PC-3 (cell line): ENCODE data around the gene PTPN14. TPM values are rescaled to one million over a fixed set of nuclear protein-coding genes. Genes with fewer than 3 reads are reported as not detected.

ENCODE experiments used
- ATAC-seq: fragments of 200-7000 bp; cut with Tn5 transposase; 2 replicates; pipeline ENCODE4 v1.9.1; 2020; ENCODE audit warnings: mild to moderate bottlenecking, moderate library complexity
- BruUV-seq: library from RNA; stranded (reverse); fragments of 400-500 nt; replicated peaks from 2 replicates; lab custom pipeline; 2021; lab: Mats Ljungman, UMichigan
- CTCF ChIA-PET: fragments of 300-600 bp; sonication (Branson Sonifier 250); formaldehyde crosslinking; loops from one replicate; lab custom pipeline; 2022; ENCODE audit warnings: antibody characterized with exemption; lab: Charles Lee
- POLR2A ChIA-PET: fragments of 300-600 bp; sonication (Branson Sonifier 250); formaldehyde crosslinking; loops from one replicate; lab custom pipeline; 2022; ENCODE audit warnings: antibody characterized with exemption; ENCODE audit not compliant: unreplicated experiment; lab: Charles Lee
- DNase-seq: peaks from one replicate; pipeline ENCODE4 v3.0.0-alpha.2; 2015
- H2AFZ ChIP-seq: fragments of 300-600 bp; sonication (generic); 2 replicates; pipeline ENCODE4 v1.6.0; 2016; ENCODE audit warnings: antibody characterized with exemption, low read length
- H3F3A ChIP-seq: fragments of 300-600 bp; sonication (generic); one replicate; pipeline ENCODE4 v1.6.0; 2017; ENCODE audit warnings: antibody characterized with exemption, low read length, control low read depth, mild to moderate bottlenecking; ENCODE audit not compliant: unreplicated experiment
- H3K27ac ChIP-seq: fragments of 300-600 bp; sonication (generic); 2 replicates; pipeline ENCODE4 v1.5.1; 2016; ENCODE audit warnings: mild to moderate bottlenecking, low read length
- H3K27me3 ChIP-seq: fragments of 300-600 bp; sonication (generic); 2 replicates; pipeline ENCODE4 v1.6.1; 2016; ENCODE audit warnings: low read length, mixed read lengths
- H3K36me3 ChIP-seq: fragments of 300-600 bp; sonication (generic); 2 replicates; pipeline ENCODE4 v1.6.1; 2016; ENCODE audit warnings: low read depth, mixed run types, low read length, mixed read lengths
- H3K4me1 ChIP-seq: fragments of 300-600 bp; sonication (generic); 2 replicates; pipeline ENCODE4 v1.5.1; 2016; ENCODE audit warnings: low read length; ENCODE audit not compliant: insufficient read depth
- H3K4me2 ChIP-seq: fragments of 300-600 bp; sonication (generic); 2 replicates; pipeline ENCODE4 v1.6.0; 2016; ENCODE audit warnings: low read length
- H3K4me3 ChIP-seq: fragments of 300-600 bp; sonication (generic); 2 replicates; pipeline ENCODE4 v1.5.1; 2016; ENCODE audit warnings: mild to moderate bottlenecking, low read length, mixed read lengths
- H3K79me2 ChIP-seq: fragments of 300-600 bp; sonication (generic); 2 replicates; pipeline ENCODE4 v1.6.1; 2017; ENCODE audit warnings: low read length, mixed read lengths
- H3K9ac ChIP-seq: fragments of 300-600 bp; sonication (generic); 2 replicates; pipeline ENCODE4 v1.6.0; 2016; ENCODE audit warnings: mild to moderate bottlenecking, low read length
- H3K9me2 ChIP-seq: fragments of 300-600 bp; sonication (generic); replicated peaks from 2 replicates; pipeline ENCODE4 v1.6.1; 2016; ENCODE audit warnings: mixed run types, low read length, mixed read lengths
- H3K9me3 ChIP-seq: fragments of 300-600 bp; sonication (generic); 2 replicates; pipeline ENCODE4 v1.6.1; 2016; ENCODE audit warnings: low read length, mixed read lengths
- H4K20me1 ChIP-seq: fragments of 300-600 bp; sonication (generic); 2 replicates; pipeline ENCODE4 v1.6.1; 2016; ENCODE audit warnings: low read length, mixed read lengths
- CTCF ChIP-seq: fragments of 300-600 bp; sonication (generic); conservative IDR thresholded peaks from 2 replicates; pipeline ENCODE4 v1.5.1; 2017; ENCODE audit warnings: antibody characterized with exemption, low read depth, mild to moderate bottlenecking, low read length
- EZH2 ChIP-seq: fragments of 300-600 bp; sonication (generic); IDR thresholded peaks from one replicate; pipeline ENCODE4 v1.6.1; 2017; ENCODE audit warnings: antibody characterized with exemption, mild to moderate bottlenecking, low read length; ENCODE audit not compliant: unreplicated experiment
- EZH2phosphoT487 ChIP-seq: fragments of 300-600 bp; sonication (generic); IDR thresholded peaks from 2 replicates; pipeline ENCODE4 v1.6.1; 2018; ENCODE audit warnings: mild to moderate bottlenecking, antibody characterized with exemption, low read length, borderline replicate concordance
- intact Hi-C: fragments of 100-400 bp; cut with micrococcal nuclease; formaldehyde crosslinking; loops from 2 replicates; pipeline ENCODE4 v1.9.0; 2023
- total RNA-seq: library from RNA; depleted of rRNA; stranded (reverse); fragments of >200 nt; gene quantifications from 2 replicates; pipeline ENCODE4 v1.2.3, GENCODE V29; 2014

PTPN14 gene
- total RNA-seq, 1 experiment from 2014 or later: 12.6 TPM

- POLR2A ChIA-PET: no interaction called here
- H3K4me3 ChIP-seq: no peak overlapping the region
- ATAC-seq (no peak), DNase-seq (no peak)
- H3K36me3 ChIP-seq: peaks cover 23% of the 10 kb centered on the region; the same call in 1 of the 2 replicates
- no peaks in the 10 kb centered on the region for H3K9me2 ChIP-seq
- H3K9ac ChIP-seq: no peak overlapping the region
- CTCF ChIA-PET: no interaction called here
- no peaks in the 10 kb centered on the region for H3F3A ChIP-seq
- BruUV-seq: no TSS peak
- H3K27ac ChIP-seq: no peak overlapping the region
- no peaks in the 10 kb centered on the region for H3K27me3 ChIP-seq
- intact Hi-C loops: no loop called here
- peaks cover 8% of the 10 kb centered on the region for H3K4me1 ChIP-seq
- no peak overlapping the region for H3K4me2 ChIP-seq
- no peak for TF ChIP-seq EZH2
- no peak for TF ChIP-seq EZH2phosphoT487
- no peak for TF ChIP-seq CTCF
- H3K79me2 ChIP-seq: no peaks in the 10 kb centered on the region
- no peaks in the 10 kb centered on the region for H3K9me3 ChIP-seq
- H2AFZ ChIP-seq: no peak overlapping the region
- H4K20me1 ChIP-seq: no peaks in the 10 kb centered on the region
Measured at GRCh38 chr1:214318956-214319736, 232.3 kb downstream of the PTPN14 start.

GRCh38 chr1:214318356-214318755 lies 233.0 kb downstream of the PTPN14 start:
- Histone ChIP-seq H3K79me2 (no peaks in the 10 kb centered on the region), H3K27me3 (no peaks in the 10 kb centered on the region), H3F3A (no peaks in the 10 kb centered on the region), H3K4me2 (no peak overlapping the region), H4K20me1 (no peaks in the 10 kb centered on the region), H3K9me2 (no peaks in the 10 kb centered on the region), H3K36me3 (peaks cover 23% of the 10 kb centered on the region; the same call in 1 of the 2 replicates), H3K27ac (no peak overlapping the region), H2AFZ (no peak overlapping the region), H3K4me3 (no peak overlapping the region), H3K9ac (no peak overlapping the region), H3K4me1 (peaks cover 8% of the 10 kb centered on the region), H3K9me3 (no peaks in the 10 kb centered on the region)
- ATAC-seq (no peak), DNase-seq (no peak)
- no TSS peak for BruUV-seq
- no peak for TF ChIP-seq CTCF
- no peak for TF ChIP-seq EZH2phosphoT487
- no peak for TF ChIP-seq EZH2
- CTCF ChIA-PET: interaction anchor here (1.2 kb wide), 1 partner anchor 57 kb away, joined by 11 read pairs; no protein-coding TSS in a partner anchor
- POLR2A ChIA-PET: interaction anchor here (0.6 kb wide), 1 partner anchor 229 kb away, joined by 3 read pairs; no protein-coding TSS in a partner anchor
- intact Hi-C loops: no loop called here

- POLR2A ChIA-PET: interaction anchor here (0.6 kb wide), 1 partner anchor 230 kb away, joined by 3 read pairs; no protein-coding TSS in a partner anchor
- Histone ChIP-seq H3K4me2 (no peak overlapping the region), H2AFZ (no peak overlapping the region), H3K9ac (no peak overlapping the region), H3F3A (no peaks in the 10 kb centered on the region), H3K27me3 (no peaks in the 10 kb centered on the region), H3K36me3 (peaks cover 20% of the 10 kb centered on the region; the same call in 1 of the 2 replicates), H3K27ac (no peak overlapping the region), H4K20me1 (no peaks in the 10 kb centered on the region), H3K4me3 (no peak overlapping the region), H3K4me1 (peaks cover 8% of the 10 kb centered on the region), H3K9me3 (no peaks in the 10 kb centered on the region), H3K9me2 (no peaks in the 10 kb centered on the region), H3K79me2 (no peaks in the 10 kb centered on the region)
- no peak for DNase-seq
- no peak for ATAC-seq
- BruUV-seq: no TSS peak
- intact Hi-C loops: loop anchor here (2.0 kb wide), 1 partner anchor 21 kb away; no protein-coding TSS in a partner anchor
- TF ChIP-seq CTCF: peak; percentile 28; the same call in 1 of the 2 replicates
- no peak for TF ChIP-seq EZH2
- TF ChIP-seq EZH2phosphoT487: no peak
- CTCF ChIA-PET: interaction anchor here (0.6 to 1.2 kb wide), 3 partner anchors 14 to 1459 kb away, joined by 3 to 11 read pairs (median 4); no protein-coding TSS in a partner anchor
Measured at GRCh38 chr1:214317734-214318133, 233.7 kb downstream of the PTPN14 start.
